Hepatic stellate cell (primary cell): Measurements from ENCODE around the gene HSPA1L.

Source experiments
- DNase-seq: peaks from one replicate; pipeline ENCODE4 v3.0.0; 2011; ENCODE audit warnings: low spot score

Gene HSPA1L

GRCh38 chr6:31781244-31782125 lies 33.6 kb downstream of the HSPA1L start:
- no peak for DNase-seq

GRCh38 chr6:31780507-31781243 lies 34.4 kb downstream of the HSPA1L start:
- DNase-seq = no peak

- DNase-seq = no peak
Observed at GRCh38 chr6:31779908-31780307, 35.2 kb downstream of the HSPA1L start.

- no peak for DNase-seq
Observed at GRCh38 chr6:31778999-31779885, 35.8 kb downstream of the HSPA1L start.

GRCh38 chr6:31778193-31778592 lies 36.9 kb downstream of the HSPA1L start:
- no peak for DNase-seq

GRCh38 chr6:31777667-31778050 lies 37.4 kb downstream of the HSPA1L start:
- DNase-seq = no peak

- peak; percentile 86 for DNase-seq
Observed at GRCh38 chr6:31776989-31777666, 38.0 kb downstream of the HSPA1L start, which contains the start of gene VWA7. Gene VWA7 (minus strand): TSS chr6:31777328. CDS start chr6:31776779, 549 bp downstream.

- DNase-seq = no peak
Observed at GRCh38 chr6:31776485-31776988, 38.5 kb downstream of the HSPA1L start.

- no peak for DNase-seq
Observed at GRCh38 chr6:31775633-31776484, 39.2 kb downstream of the HSPA1L start.

- DNase-seq = no peak
Observed at GRCh38 chr6:31775184-31775583, 39.9 kb downstream of the HSPA1L start.

GRCh38 chr6:31771992-31772358 lies 43.1 kb downstream of the HSPA1L start:
- no peak for DNase-seq

- DNase-seq = no peak
Observed at GRCh38 chr6:31770860-31771259, 44.2 kb downstream of the HSPA1L start.

GRCh38 chr6:31769684-31770371 lies 45.3 kb downstream of the HSPA1L start:
- DNase-seq = peak; percentile 87

GRCh38 chr6:31768363-31769257 lies 46.5 kb downstream of the HSPA1L start:
- no peak for DNase-seq

GRCh38 chr6:31767096-31767645 lies 47.9 kb downstream of the HSPA1L start:
- no peak for DNase-seq

GRCh38 chr6:31765910-31766794 lies 48.9 kb downstream of the HSPA1L start:
- DNase-seq = peak; percentile 55

GRCh38 chr6:31765559-31765909 lies 49.5 kb downstream of the HSPA1L start:
- no peak for DNase-seq

GRCh38 chr6:31764198-31764597 lies 50.9 kb downstream of the HSPA1L start:
- DNase-seq = peak; percentile 40
